ENCODE results near the gene MXI1.
"Not testable (repeated sequence)": the region's sequence is repeated elsewhere in the genome, so short reads cannot be mapped to it uniquely, and the experiment has no call there.

The MXI1 gene

DNA sequence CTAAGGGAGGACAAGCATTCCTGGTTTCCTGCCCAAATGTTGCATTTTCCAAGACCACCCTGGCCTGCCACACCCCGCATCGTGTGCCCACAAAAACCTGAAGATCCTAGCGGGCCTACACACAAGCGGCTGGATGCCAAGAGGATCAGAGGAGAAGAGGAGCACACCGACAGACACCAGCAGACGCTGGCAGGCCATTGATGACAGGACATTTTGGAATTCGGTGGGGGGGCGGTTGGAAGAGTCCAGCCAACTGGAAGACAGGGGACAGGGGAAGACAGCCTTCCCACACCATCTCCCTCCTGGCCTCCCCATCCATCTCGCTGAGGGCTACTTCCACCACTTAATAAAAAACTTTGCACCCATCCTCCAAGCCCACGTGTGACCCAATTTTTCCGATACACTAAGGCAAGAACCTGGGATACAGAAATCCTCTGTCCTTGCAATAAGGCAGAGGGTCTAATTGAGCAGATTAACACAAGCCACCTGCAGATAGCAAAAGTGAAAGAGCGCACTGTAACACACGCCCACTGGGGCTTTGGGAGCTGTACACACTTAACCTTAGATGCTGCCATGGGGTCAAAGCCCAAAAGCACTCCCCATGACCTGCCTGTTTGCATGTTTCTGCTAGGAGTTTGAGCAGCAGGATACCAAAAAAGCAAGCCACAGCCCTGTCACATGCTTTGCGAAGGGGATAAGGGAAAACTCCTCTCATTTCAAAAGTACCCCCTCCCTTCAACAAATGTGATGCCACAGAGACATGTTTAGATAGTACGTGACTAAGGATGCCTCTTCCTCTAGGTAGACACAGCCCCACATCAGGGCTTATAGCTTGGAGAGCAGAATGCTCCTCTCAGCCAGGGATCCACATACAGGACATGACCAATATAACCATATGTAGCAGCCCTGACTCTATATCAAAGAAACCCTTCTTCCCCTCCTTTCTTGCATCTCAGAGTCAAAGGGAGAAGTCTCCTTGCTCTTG, 110.8 kb downstream of the MXI1 start:
- DNase-seq (ENCODE audit: low spot score): no peak

DNA sequence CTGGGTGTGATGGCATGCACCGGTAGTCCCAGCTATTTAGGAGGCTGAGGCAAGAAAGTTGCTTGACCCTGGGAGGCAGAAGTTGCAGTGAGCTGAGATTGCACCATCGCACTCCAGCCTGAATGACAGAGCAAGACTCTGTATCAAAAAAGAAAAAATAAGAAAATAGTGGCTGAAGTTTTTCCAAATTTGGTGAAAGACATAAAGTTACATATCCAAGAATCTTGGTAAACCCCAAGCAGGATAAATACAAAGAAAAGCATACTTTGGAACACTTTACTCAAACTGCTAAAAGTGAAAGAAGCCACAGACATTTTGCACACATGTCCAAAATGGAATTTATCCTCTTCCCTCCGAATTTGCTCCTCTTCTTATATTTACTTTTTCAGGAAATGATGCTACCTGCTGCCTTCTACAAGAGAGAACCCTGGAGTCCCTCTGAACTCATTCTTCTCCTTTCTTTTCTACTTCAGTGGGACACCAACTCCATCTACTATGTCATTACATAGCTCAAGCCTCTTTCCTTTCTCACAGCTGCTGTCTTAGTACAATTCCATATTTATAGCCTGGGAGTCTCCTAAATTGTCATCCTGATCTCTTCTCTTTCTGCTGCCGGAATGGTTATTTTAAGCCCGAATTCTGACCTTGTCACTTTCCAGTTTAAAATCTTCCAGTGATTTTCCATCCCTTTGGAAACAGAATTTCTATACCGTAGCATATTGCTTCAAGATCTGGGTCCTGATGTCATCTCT, 114.6 kb downstream of the MXI1 start:
- no peak for DNase-seq (ENCODE audit: low spot score)

DNA sequence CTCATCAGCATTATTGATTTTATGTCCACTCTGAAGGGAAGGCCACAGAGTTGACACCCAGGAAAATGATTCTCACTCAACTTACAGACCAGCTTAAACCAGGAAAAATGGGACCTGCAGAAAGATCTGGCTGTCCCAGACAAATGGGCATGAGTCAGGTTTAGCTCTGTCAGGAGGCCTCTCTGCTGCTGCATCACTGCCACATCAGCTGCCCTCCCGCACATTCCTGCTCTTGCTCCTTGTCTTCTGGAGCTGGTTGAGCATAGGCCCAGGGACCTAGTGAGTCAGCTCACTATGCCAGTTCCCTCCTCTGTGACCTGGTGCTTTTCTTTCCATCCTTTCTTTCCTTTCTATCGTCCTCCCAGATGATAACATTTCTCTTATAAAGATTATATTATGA, 116.1 kb downstream of the MXI1 start:
- DNase-seq (ENCODE audit: low spot score): no peak

DNA sequence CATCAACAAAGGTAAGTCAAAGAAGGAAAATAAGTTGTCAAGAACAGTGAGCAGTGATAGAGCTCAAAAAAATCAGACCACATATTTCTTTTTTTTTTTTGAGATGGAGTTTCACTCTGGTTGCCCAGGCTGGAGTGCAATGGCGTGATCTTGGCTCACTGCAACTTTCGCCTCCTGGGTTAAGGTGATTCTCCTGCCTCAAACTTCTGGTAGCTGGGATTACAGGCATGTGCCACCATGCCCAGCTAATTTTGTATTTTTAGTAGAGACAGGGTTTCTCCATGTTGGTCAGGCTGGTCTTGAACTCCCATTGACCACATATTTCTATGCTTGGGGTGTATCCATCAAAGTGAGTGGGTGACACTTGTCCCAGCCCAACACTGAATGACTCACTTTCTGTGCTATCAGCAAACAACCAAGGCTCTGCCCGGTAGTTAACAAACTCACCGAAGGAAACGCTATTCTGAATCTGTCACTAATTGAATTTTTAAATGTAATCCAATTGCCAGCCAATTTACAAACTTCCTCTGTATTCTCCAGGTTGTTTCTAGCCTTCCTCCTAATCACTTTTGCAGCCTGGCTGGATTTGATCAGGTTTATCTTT, 116.9 kb downstream of the MXI1 start:
- DNase-seq (ENCODE audit: low spot score): no peak

- no peak for DNase-seq (ENCODE audit: low spot score)
These were observed 117.4 kb downstream of the MXI1 start for GRCh38 chr10:110324805-110325280.

GRCh38 chr10:110326351-110327032, 119.1 kb downstream of the MXI1 start:
- peak; percentile 20 for DNase-seq (ENCODE audit: low spot score)

DNA sequence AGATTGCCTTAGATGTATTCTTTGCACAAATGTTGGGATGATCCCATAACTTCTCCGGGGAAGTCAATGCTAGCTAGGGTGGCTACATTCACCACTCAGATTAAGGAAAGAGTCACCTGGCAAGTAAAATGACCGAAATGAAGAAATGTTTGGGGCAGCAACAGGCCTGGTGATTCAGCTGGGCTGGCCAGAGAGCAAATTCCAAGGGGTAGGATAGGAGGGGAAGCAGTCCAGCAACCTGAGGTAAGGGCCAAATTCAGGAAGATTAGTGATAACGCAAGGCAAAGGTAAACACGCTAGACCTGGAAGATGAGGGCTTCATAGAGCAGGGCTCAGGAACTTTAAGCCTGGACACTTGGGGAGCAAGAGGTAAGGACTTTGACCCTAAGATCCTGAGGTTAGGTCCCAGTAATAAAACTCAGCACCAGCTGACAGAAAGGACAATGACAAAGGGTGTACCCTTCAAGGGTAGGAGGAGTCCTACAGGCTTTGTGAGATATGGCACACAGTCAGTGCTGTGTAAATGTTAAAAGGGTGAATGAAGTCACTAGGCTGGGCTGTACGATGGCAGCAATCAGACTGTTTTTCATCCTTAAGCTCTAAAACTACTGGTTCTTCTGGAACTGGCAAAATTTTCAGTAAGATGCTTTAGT, 120.0 kb downstream of the MXI1 start:
- DNase-seq (ENCODE audit: low spot score): peak; percentile 36

DNA sequence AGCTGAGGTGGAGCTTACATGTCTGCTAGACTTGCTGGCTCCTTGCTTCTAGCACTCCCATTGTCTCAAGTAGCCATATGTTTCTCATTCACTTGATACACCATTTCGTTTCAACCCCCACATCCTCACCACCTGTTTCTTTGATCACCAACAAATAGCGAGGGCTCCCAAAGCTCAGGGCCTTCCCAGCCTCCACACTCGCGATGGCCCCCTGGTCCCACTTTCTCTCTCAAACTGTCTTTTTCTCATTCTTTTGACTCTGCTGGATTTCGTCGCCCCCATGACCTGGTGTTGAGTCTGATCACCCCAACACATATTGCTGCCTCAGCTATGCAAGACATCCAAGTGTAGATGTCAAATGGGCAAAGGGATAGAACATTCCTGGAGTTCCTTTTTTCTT, 123.3 kb downstream of the MXI1 start:
- DNase-seq (ENCODE audit: low spot score): no peak

- DNase-seq (ENCODE audit: low spot score): not testable (repeated sequence)
These were observed 123.9 kb downstream of the MXI1 start for GRCh38 chr10:110331226-110331795.

DNA sequence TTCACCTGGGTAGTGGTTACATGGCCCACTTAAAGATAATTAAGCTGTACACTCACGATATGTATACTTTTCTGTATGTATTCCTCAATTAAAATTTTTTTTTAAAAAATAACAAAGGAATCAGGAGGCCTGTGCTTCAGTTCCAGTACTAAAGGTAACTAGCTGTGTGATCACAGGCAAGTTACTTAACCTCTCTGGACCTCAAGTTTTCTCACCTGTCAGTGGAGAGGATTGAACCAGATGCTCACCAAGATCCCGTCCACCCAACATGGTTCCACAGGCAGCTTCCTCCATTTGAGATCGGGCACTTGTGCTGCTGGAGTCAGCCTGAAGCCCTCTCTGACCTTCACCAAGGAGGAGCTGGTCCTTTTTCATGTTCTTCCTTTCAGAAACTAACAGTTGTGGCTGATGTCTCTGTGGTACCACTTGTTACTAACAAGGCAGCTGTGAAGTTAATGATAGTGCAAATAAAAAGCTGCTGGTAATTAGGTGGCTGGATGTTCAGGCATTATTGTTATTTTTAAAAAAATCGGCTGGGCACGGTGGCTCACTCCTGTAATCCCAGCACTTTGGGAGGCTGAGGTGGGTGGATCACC, 126.8 kb downstream of the MXI1 start:
- DNase-seq (ENCODE audit: low spot score): no peak

- DNase-seq (ENCODE audit: low spot score): no peak
These were observed 128.1 kb downstream of the MXI1 start for GRCh38 chr10:110335314-110336064.

DNA sequence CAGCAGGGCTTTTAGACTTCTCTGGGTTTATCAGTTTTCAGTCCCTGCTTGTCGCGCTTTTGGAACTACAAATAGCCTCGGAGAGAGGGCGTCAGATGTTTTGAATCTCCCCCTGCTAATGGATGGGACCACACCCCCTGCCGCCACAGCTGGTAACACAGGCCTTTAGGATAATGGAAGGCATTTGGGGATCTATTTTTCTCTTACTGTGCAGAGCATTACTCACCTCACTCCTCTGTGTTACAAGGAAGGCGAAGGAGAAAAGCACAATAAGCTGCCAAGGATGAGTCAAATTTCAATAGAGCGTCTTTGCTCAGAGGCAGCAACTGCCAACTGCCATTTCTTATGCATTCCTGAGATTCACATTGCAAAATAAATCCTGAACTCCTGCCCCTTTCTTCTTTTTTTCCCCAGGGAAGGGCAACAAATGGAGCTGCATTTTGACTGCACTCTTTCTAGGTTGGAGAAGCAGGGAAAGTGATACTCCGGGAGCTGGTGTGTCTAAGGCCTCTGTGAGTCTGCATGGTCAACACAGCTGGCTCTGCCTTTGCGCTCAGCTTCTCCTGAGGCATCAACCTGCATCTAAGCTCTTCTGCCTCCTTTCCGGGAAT, 128.8 kb downstream of the MXI1 start:
- DNase-seq (ENCODE audit: low spot score): peak; percentile 33
